NCI-H146 (cell line): ENCODE measurements around the gene ABLIM1.
A peak's percentile ranks its signal among the peaks of the same experiment; 100 is the strongest.

ENCODE experiments used
- DNase-seq: peaks from one replicate; lab custom pipeline; 2025; lab: John Stamatoyannopoulos, UW

The ABLIM1 gene

GRCh38 chr10:114680543-114681117, 22.6 kb upstream of the ABLIM1 start:
- peak; percentile 38 for DNase-seq

GRCh38 chr10:114679552-114679951, 21.5 kb upstream of the ABLIM1 start:
- no peak for DNase-seq

GRCh38 chr10:114678820-114679219, 20.7 kb upstream of the ABLIM1 start:
- no peak for DNase-seq

GRCh38 chr10:114678336-114678735, 20.3 kb upstream of the ABLIM1 start:
- no peak for DNase-seq

- DNase-seq = no peak
Observed at GRCh38 chr10:114674346-114674745, 16.3 kb upstream of the ABLIM1 start.

GRCh38 chr10:114669648-114670047, 11.6 kb upstream of the ABLIM1 start:
- DNase-seq = no peak

GRCh38 chr10:114668375-114669080, 10.5 kb upstream of the ABLIM1 start:
- DNase-seq = no peak

GRCh38 chr10:114665873-114666272, 7.8 kb upstream of the ABLIM1 start:
- no peak for DNase-seq

- no peak for DNase-seq
Observed at GRCh38 chr10:114665406-114665805, 7.3 kb upstream of the ABLIM1 start.

- peak; percentile 39 for DNase-seq
Observed at GRCh38 chr10:114664127-114664526, 6.1 kb upstream of the ABLIM1 start.

- peak; percentile 32 for DNase-seq
Observed at GRCh38 chr10:114663626-114664025, 5.6 kb upstream of the ABLIM1 start.

- DNase-seq = peak; percentile 23
Observed at GRCh38 chr10:114662646-114663217, 4.7 kb upstream of the ABLIM1 start.

GRCh38 chr10:114661212-114661880, 3.3 kb upstream of the ABLIM1 start:
- DNase-seq = no peak

- DNase-seq = no peak
Observed at GRCh38 chr10:114655671-114656070, 2.4 kb downstream of the ABLIM1 start.

- no peak for DNase-seq
Observed at GRCh38 chr10:114654822-114655575, 3.1 kb downstream of the ABLIM1 start.

GRCh38 chr10:114653926-114654325, 4.1 kb downstream of the ABLIM1 start:
- peak; percentile 43 for DNase-seq

- DNase-seq = no peak
Observed at GRCh38 chr10:114652402-114653368, 5.4 kb downstream of the ABLIM1 start.

GRCh38 chr10:114650831-114651230, 7.2 kb downstream of the ABLIM1 start:
- no peak for DNase-seq

- no peak for DNase-seq
Observed at GRCh38 chr10:114650266-114650665, 7.8 kb downstream of the ABLIM1 start.

GRCh38 chr10:114649217-114649903, 8.7 kb downstream of the ABLIM1 start:
- DNase-seq = no peak
